Tibial nerve (tissue), 4 donors: ENCODE results near the gene EIF5A. TPM values are rescaled to one million over a fixed set of nuclear protein-coding genes. Genes with fewer than 3 reads are reported as not detected.

Experiments used
- DNase-seq, 2 donors: peaks; one replicate each; pipeline ENCODE4 v3.0.0-alpha.2; 2019; ENCODE audit warnings: low spot score in 2 of 2
- H3K27ac ChIP-seq, 4 donors: fragments of 200-600 bp; sonication (generic) in 3 of 4; one replicate each; pipeline ENCODE4 v1.5.1; 2017 to 2019; ENCODE audit warnings: mild to moderate bottlenecking in 1 of 4
- H3K27me3 ChIP-seq, 2 donors: fragments of 200-600 bp; sonication (generic) in 1 of 2; one replicate each; pipeline versions ENCODE4 v1.5.1 to v1.6.0; 2017 to 2019
- H3K36me3 ChIP-seq, 3 donors: fragments of 200-600 bp; sonication (generic); one replicate each; pipeline ENCODE4 v1.5.1; 2018 to 2019
- H3K4me1 ChIP-seq, 4 donors: fragments of 200-600 bp; sonication (generic) in 3 of 4; one replicate each; pipeline ENCODE4 v1.5.1; 2017 to 2019
- H3K4me3 ChIP-seq, 4 donors: fragments of 200-600 bp; sonication (generic) in 3 of 4; one replicate each; pipeline ENCODE4 v1.5.1; 2017 to 2019; ENCODE audit warnings: mild to moderate bottlenecking in 1 of 4, moderate library complexity in 1 of 4
- H3K9me3 ChIP-seq, 4 donors: fragments of 200-600 bp; sonication (generic) in 3 of 4; one replicate each; pipeline ENCODE4 v1.5.1; 2017 to 2019
- CTCF ChIP-seq, 5 experiments: fragments of 200-600 bp in 3 of 5; fragments of 450-650 bp in 2 of 5; sonication (generic) in 3 of 5; IDR thresholded peaks; one replicate each; pipeline ENCODE4 v1.5.1; 2016 to 2019; ENCODE audit warnings: antibody characterized with exemption in 5 of 5, mild to moderate bottlenecking in 3 of 5, moderate library complexity in 2 of 5
- EP300 ChIP-seq, 2 donors: sonication (generic); formaldehyde crosslinking; IDR thresholded peaks; one replicate each; pipeline ENCODE4 v1.6.1; 2017; ENCODE audit warnings: antibody characterized with exemption in 2 of 2, mild to moderate bottlenecking in 1 of 2
- POLR2A ChIP-seq, 2 donors: fragments of 450-650 bp; IDR thresholded peaks; one replicate each; pipeline ENCODE4 v1.6.1; 2017; ENCODE audit warnings: antibody characterized with exemption in 2 of 2, mild to moderate bottlenecking in 2 of 2, moderate library complexity in 2 of 2
- WGBS, 2 donors: methylation state at CpG; one replicate each; pipeline ENCODE4 v1.1.5; 2018; 5-methylcytosine and 5-hydroxymethylcytosine counted together
- total RNA-seq, 4 donors: library from RNA; depleted of rRNA; stranded (reverse); fragments of >200 nt; gene quantifications; one replicate each; pipeline ENCODE4 v1.1.0, GENCODE V29; 2016

Gene EIF5A
- total RNA-seq, 4 donors from 2014 or later, result 106 to 278 (median 132) TPM

- Histone ChIP-seq H3K4me3 (no peak overlapping the region), H3K27ac (peak overlapping the region in 2 of 4 donors; percentile 99), H3K4me1 (peaks cover 0 to 64% (median 37%) of the 10 kb centered on the region in 4 donors), H3K36me3 (peaks cover 7 to 48% (median 28%) of the 10 kb centered on the region in 3 donors), H3K27me3 (no peaks in the 10 kb centered on the region), H3K9me3 (no peaks in the 10 kb centered on the region)
- no peak for DNase-seq
- 88 to 95% methylated on average over 12 of the region's 12 CpGs for WGBS, 2 donors
- TF ChIP-seq EP300 (IDR thresholded peaks at IDR 0.05), result no peak
Observed at GRCh38 chr17:7309628-7310027, 2.2 kb downstream of the EIF5A start.

GRCh38 chr17:7311110-7311705 lies 3.8 kb downstream of the EIF5A start:
- no peaks in the 10 kb centered on the region for H3K27me3 ChIP-seq
- no peak overlapping the region for H3K4me3 ChIP-seq
- H3K9me3 ChIP-seq, result no peaks in the 10 kb centered on the region
- TF ChIP-seq EP300 (IDR thresholded peaks at IDR 0.05) (no peak), CTCF (IDR thresholded peaks at IDR 0.05) (no peak), POLR2A (IDR thresholded peaks at IDR 0.05) (no peak)
- peaks cover 0 to 70% (median 40%) of the 10 kb centered on the region in 4 donors for H3K4me1 ChIP-seq
- H3K36me3 ChIP-seq, result peaks cover 7 to 52% (median 28%) of the 10 kb centered on the region in 3 donors
- no peak overlapping the region for H3K27ac ChIP-seq
- 76 to 77% methylated on average over 7 of the region's 7 CpGs for WGBS, 2 donors
- no peak for DNase-seq

GRCh38 chr17:7312432-7313087 lies 5.1 kb downstream of the EIF5A start:
- Histone ChIP-seq H3K4me1 (peaks cover 0 to 70% (median 39%) of the 10 kb centered on the region in 4 donors), H3K27ac (no peak overlapping the region), H3K9me3 (no peaks in the 10 kb centered on the region), H3K36me3 (peaks cover 7 to 65% (median 28%) of the 10 kb centered on the region in 3 donors), H3K4me3 (no peak overlapping the region), H3K27me3 (no peaks in the 10 kb centered on the region)
- DNase-seq, result no peak
- WGBS, 2 donors, result 75% methylated on average over 7 of the region's 7 CpGs
- TF ChIP-seq EP300 (IDR thresholded peaks at IDR 0.05) (no peak), CTCF (IDR thresholded peaks at IDR 0.05) (no peak), POLR2A (IDR thresholded peaks at IDR 0.05) (no peak)

GRCh38 chr17:7313088-7313889 lies 5.9 kb downstream of the EIF5A start:
- Histone ChIP-seq H3K36me3 (peaks cover 7 to 73% (median 29%) of the 10 kb centered on the region in 3 donors), H3K4me1 (peaks cover 0 to 70% (median 38%) of the 10 kb centered on the region in 4 donors), H3K9me3 (no peaks in the 10 kb centered on the region), H3K4me3 (no peak overlapping the region), H3K27ac (no peak overlapping the region), H3K27me3 (no peaks in the 10 kb centered on the region)
- TF ChIP-seq EP300 (IDR thresholded peaks at IDR 0.05), result no peak
- TF ChIP-seq POLR2A (IDR thresholded peaks at IDR 0.05), result no peak
- no peak for TF ChIP-seq CTCF (IDR thresholded peaks at IDR 0.05)
- DNase-seq, result no peak
- 88 to 94% methylated on average over 7 of the region's 7 CpGs for WGBS, 2 donors

GRCh38 chr17:7313890-7314718 lies 6.7 kb downstream of the EIF5A start:
- H3K27me3 ChIP-seq, result no peaks in the 10 kb centered on the region
- peaks cover 0 to 63% (median 35%) of the 10 kb centered on the region in 4 donors for H3K4me1 ChIP-seq
- no peaks in the 10 kb centered on the region for H3K9me3 ChIP-seq
- TF ChIP-seq EP300 (IDR thresholded peaks at IDR 0.05) (no peak), POLR2A (IDR thresholded peaks at IDR 0.05) (no peak), CTCF (IDR thresholded peaks at IDR 0.05) (no peak)
- peak overlapping the region in 3 of 4 donors; percentile 90 to 96 (median 96) for H3K27ac ChIP-seq
- H3K4me3 ChIP-seq, result peak overlapping the region; percentile 83 to 95 (median 92)
- peaks cover 7 to 81% (median 36%) of the 10 kb centered on the region in 3 donors for H3K36me3 ChIP-seq
- 43 to 50% methylated on average over 9 of the region's 9 CpGs for WGBS, 2 donors
- DNase-seq, result no peak
